ENCODE measurements around the gene BCAR3.
"Not testable (repeated sequence)": the region's sequence is repeated elsewhere in the genome, so short reads cannot be mapped to it uniquely, and the experiment has no call there.

BCAR3 gene

GRCh38 chr1:93705892-93706500, 24.4 kb upstream of the BCAR3 start:
- DNase-seq (ENCODE audit: low read depth), result no peak

- no peak for DNase-seq (ENCODE audit: low read depth)
These were observed 22.4 kb upstream of the BCAR3 start for GRCh38 chr1:93704052-93704451.

- no peak for DNase-seq (ENCODE audit: low read depth)
These were observed 22.0 kb upstream of the BCAR3 start for GRCh38 chr1:93703643-93704042.

- DNase-seq (ENCODE audit: low read depth), result no peak
These were observed 21.2 kb upstream of the BCAR3 start for GRCh38 chr1:93702828-93703183.

GRCh38 chr1:93702111-93702827, 20.6 kb upstream of the BCAR3 start:
- no peak for DNase-seq (ENCODE audit: low read depth)

GRCh38 chr1:93701629-93702028, 20.0 kb upstream of the BCAR3 start:
- DNase-seq (ENCODE audit: low read depth), result peak; percentile 97

GRCh38 chr1:93700532-93701469, 19.2 kb upstream of the BCAR3 start:
- no peak for DNase-seq (ENCODE audit: low read depth)

GRCh38 chr1:93699503-93700168, 18.0 kb upstream of the BCAR3 start:
- no peak for DNase-seq (ENCODE audit: low read depth)

- no peak for DNase-seq (ENCODE audit: low read depth)
These were observed 17.4 kb upstream of the BCAR3 start for GRCh38 chr1:93699049-93699384.

GRCh38 chr1:93698329-93699048, 16.9 kb upstream of the BCAR3 start:
- DNase-seq (ENCODE audit: low read depth), result no peak

- DNase-seq (ENCODE audit: low read depth), result not testable (repeated sequence)
These were observed 15.9 kb upstream of the BCAR3 start for GRCh38 chr1:93697566-93697965.

- no peak for DNase-seq (ENCODE audit: low read depth)
These were observed 13.9 kb upstream of the BCAR3 start for GRCh38 chr1:93695411-93696005.

GRCh38 chr1:93694819-93695218, 13.2 kb upstream of the BCAR3 start:
- DNase-seq (ENCODE audit: low read depth), result no peak

GRCh38 chr1:93694039-93694438, 12.4 kb upstream of the BCAR3 start:
- DNase-seq (ENCODE audit: low read depth), result no peak

- DNase-seq (ENCODE audit: low read depth), result peak; percentile 75
These were observed 11.4 kb upstream of the BCAR3 start for GRCh38 chr1:93692983-93693591.

GRCh38 chr1:93692451-93692861, 10.8 kb upstream of the BCAR3 start:
- DNase-seq (ENCODE audit: low read depth), result no peak

GRCh38 chr1:93692026-93692425, 10.4 kb upstream of the BCAR3 start:
- no peak for DNase-seq (ENCODE audit: low read depth)

- DNase-seq (ENCODE audit: low read depth), result no peak
These were observed 9.5 kb upstream of the BCAR3 start for GRCh38 chr1:93690921-93691789.

GRCh38 chr1:93690341-93690740, 8.7 kb upstream of the BCAR3 start:
- no peak for DNase-seq (ENCODE audit: low read depth)
